Sigmoid colon (tissue), 7 donors: ENCODE results near the gene PLXNA4. TPM values are rescaled to one million over a fixed set of nuclear protein-coding genes. Genes with fewer than 3 reads are reported as not detected.

ENCODE experiments used
- DNase-seq: peaks from one replicate; pipeline ENCODE4 v3.0.0-alpha.2; 2019
- H3K27ac ChIP-seq, 4 donors: fragments of 200-600 bp; sonication (generic); one replicate each; pipeline ENCODE4 v1.5.1; 2016 to 2019; ENCODE audit warnings: mild to moderate bottlenecking in 1 of 4
- H3K27me3 ChIP-seq, 3 donors: fragments of 200-600 bp; sonication (generic); one replicate each; pipeline ENCODE4 v1.5.1; 2019; ENCODE audit warnings: mild to moderate bottlenecking in 1 of 3
- H3K36me3 ChIP-seq, 4 donors: fragments of 200-600 bp; sonication (generic); one replicate each; pipeline ENCODE4 v1.5.1; 2016 to 2019
- H3K4me1 ChIP-seq, 4 donors: fragments of 200-600 bp; sonication (generic); one replicate each; pipeline ENCODE4 v1.5.1; 2017 to 2019
- H3K4me3 ChIP-seq, 4 donors: fragments of 200-600 bp; sonication (generic); one replicate each; pipeline ENCODE4 v1.5.1; 2017 to 2019; ENCODE audit warnings: mild to moderate bottlenecking in 2 of 4, moderate library complexity in 1 of 4
- H3K9me3 ChIP-seq, 4 donors: fragments of 200-600 bp in 3 of 4; sonication (generic) in 3 of 4; one replicate each; pipeline versions ENCODE4 v1.5.1 to v1.6.1; 2013 to 2019
- CTCF ChIP-seq, 4 experiments: fragments of 450-650 bp in 3 of 4; fragments of 200-600 bp in 1 of 4; IDR thresholded peaks; one replicate each; pipeline ENCODE4 v1.5.1; 2016 to 2019; ENCODE audit warnings: antibody characterized with exemption in 4 of 4, mild to moderate bottlenecking in 3 of 4, moderate library complexity in 2 of 4
- EP300 ChIP-seq, 4 donors: sonication (generic); formaldehyde crosslinking; IDR thresholded peaks; one replicate each; pipeline ENCODE4 v1.6.1; 2017; ENCODE audit warnings: antibody characterized with exemption in 4 of 4
- POLR2A ChIP-seq, 2 donors: fragments of 450-650 bp; IDR thresholded peaks; one replicate each; pipeline ENCODE4 v1.6.1; 2016; ENCODE audit warnings: antibody characterized with exemption in 2 of 2, mild to moderate bottlenecking in 2 of 2, moderate library complexity in 2 of 2
- POLR2AphosphoS5 ChIP-seq, 4 donors: sonication (generic); formaldehyde crosslinking; IDR thresholded peaks; one replicate each; pipeline ENCODE4 v1.6.1; 2017; ENCODE audit warnings: antibody characterized with exemption in 4 of 4
- WGBS, 2 donors: extraction: QIAGEN DNeasy Blood & Tissue Kit; methylation state at CpG; one replicate each; pipeline ENCODE4 v1.1.7; 2013; 5-methylcytosine and 5-hydroxymethylcytosine counted together
- intact Hi-C: fragments of 100-400 bp; cut with DNase I; formaldehyde crosslinking; loops from one replicate; pipeline ENCODE4 v1.15.1; 2023
- polyA plus RNA-seq, 3 donors: library from polyadenylated mRNA; stranded (reverse); fragments of 200-250 nt; gene quantifications; one replicate each; pipeline ENCODE4 v1.2.3, GENCODE V29; 2013
- total RNA-seq, 4 donors: library from RNA; depleted of rRNA; stranded (reverse); fragments of >200 nt; gene quantifications; one replicate each; pipeline ENCODE4 v1.1.0, GENCODE V29; 2016
- donor health status: healthy with polysubstance abuse.
- donor health status: Bipolar disorder and iron deficiency.
- donor health status: healthy.

Gene PLXNA4
- total and polyA plus RNA-seq, 7 donors: under 0.01 to 10.5 (median 3.7) TPM; not detected in 1

- H3K9me3 ChIP-seq: no peaks in the 10 kb centered on the region
- peaks cover 0 to 35% (median 29%) of the 10 kb centered on the region in 4 donors for H3K4me1 ChIP-seq
- TF ChIP-seq EP300 (IDR thresholded peaks at IDR 0.05) (no peak), CTCF (IDR thresholded peaks at IDR 0.05) (no peak), POLR2A (IDR thresholded peaks at IDR 0.05) (no peak), POLR2AphosphoS5 (IDR thresholded peaks at IDR 0.05) (no peak)
- WGBS, 2 donors: 90 to 92% methylated on average over 8 of the region's 8 CpGs
- H3K4me3 ChIP-seq: no peak overlapping the region
- intact Hi-C loops: no loop called here
- H3K36me3 ChIP-seq: no peaks in the 10 kb centered on the region
- no peak overlapping the region for H3K27ac ChIP-seq
- H3K27me3 ChIP-seq: no peaks in the 10 kb centered on the region
- no peak for DNase-seq
Observed at GRCh38 chr7:132083537-132084123, 492.6 kb downstream of the PLXNA4 start.

GRCh38 chr7:132083126-132083525, 493.1 kb downstream of the PLXNA4 start:
- TF ChIP-seq POLR2A (IDR thresholded peaks at IDR 0.05) (no peak), CTCF (IDR thresholded peaks at IDR 0.05) (no peak), EP300 (IDR thresholded peaks at IDR 0.05) (no peak), POLR2AphosphoS5 (IDR thresholded peaks at IDR 0.05) (no peak)
- peaks cover 0 to 35% (median 29%) of the 10 kb centered on the region in 4 donors for H3K4me1 ChIP-seq
- 83 to 84% methylated on average over 10 of the region's 10 CpGs for WGBS, 2 donors
- H3K27me3 ChIP-seq: no peaks in the 10 kb centered on the region
- intact Hi-C loops: no loop called here
- no peak overlapping the region for H3K4me3 ChIP-seq
- DNase-seq: no peak
- no peak overlapping the region for H3K27ac ChIP-seq
- H3K36me3 ChIP-seq: no peaks in the 10 kb centered on the region
- H3K9me3 ChIP-seq: no peaks in the 10 kb centered on the region

GRCh38 chr7:132082394-132082793, 493.9 kb downstream of the PLXNA4 start:
- TF ChIP-seq EP300 (IDR thresholded peaks at IDR 0.05) (no peak), CTCF (IDR thresholded peaks at IDR 0.05) (no peak), POLR2A (IDR thresholded peaks at IDR 0.05) (no peak), POLR2AphosphoS5 (IDR thresholded peaks at IDR 0.05) (no peak)
- intact Hi-C loops: no loop called here
- no peak overlapping the region for H3K4me3 ChIP-seq
- no peaks in the 10 kb centered on the region for H3K36me3 ChIP-seq
- H3K9me3 ChIP-seq: no peaks in the 10 kb centered on the region
- H3K27me3 ChIP-seq: no peaks in the 10 kb centered on the region
- peak overlapping the region in 1 of 4 donors; percentile 73 for H3K27ac ChIP-seq
- 55 to 70% methylated on average over 1 of the region's 1 CpG for WGBS, 2 donors
- H3K4me1 ChIP-seq: peaks cover 0 to 41% (median 29%) of the 10 kb centered on the region in 4 donors
- no peak for DNase-seq

- Histone ChIP-seq H3K9me3 (no peaks in the 10 kb centered on the region), H3K4me3 (no peak overlapping the region), H3K27me3 (no peaks in the 10 kb centered on the region), H3K36me3 (no peaks in the 10 kb centered on the region), H3K4me1 (peaks cover 0 to 41% (median 29%) of the 10 kb centered on the region in 4 donors), H3K27ac (peak overlapping the region; percentile 12 to 73 (median 62))
- TF ChIP-seq EP300 (IDR thresholded peaks at IDR 0.05) (no peak), POLR2AphosphoS5 (IDR thresholded peaks at IDR 0.05) (no peak), POLR2A (IDR thresholded peaks at IDR 0.05) (no peak), CTCF (IDR thresholded peaks at IDR 0.05) (no peak)
- WGBS, 2 donors: 82 to 95% methylated on average over 2 of the region's 2 CpGs
- intact Hi-C loops: no loop called here
- peak; percentile 34 for DNase-seq
Observed at GRCh38 chr7:132081686-132082085, 494.6 kb downstream of the PLXNA4 start.
